ENCODE data around the gene FNTB.

Gene FNTB

GRCh38 chr14:64974563-64974962, 12.1 kb upstream of the FNTB start:
- no peak overlapping the region for H3K4me3 ChIP-seq (ENCODE audit: low read depth, low read length)
- DNase-seq (ENCODE audit: low read depth), result no peak
- no peak for TF ChIP-seq CTCF (IDR thresholded peaks at IDR 0.05; ENCODE audit: insufficient read depth, low read depth, low read length, missing control alignments)

GRCh38 chr14:64979336-64980074, 7.2 kb upstream of the FNTB start:
- no peak overlapping the region for H3K4me3 ChIP-seq (ENCODE audit: low read depth, low read length)
- no peak for TF ChIP-seq CTCF (IDR thresholded peaks at IDR 0.05; ENCODE audit: insufficient read depth, low read depth, low read length, missing control alignments)
- DNase-seq (ENCODE audit: low read depth), result no peak

- DNase-seq (ENCODE audit: low read depth), result peak; percentile 64
- peak; percentile 58 for TF ChIP-seq CTCF (IDR thresholded peaks at IDR 0.05; ENCODE audit: insufficient read depth, low read depth, low read length, missing control alignments)
- H3K4me3 ChIP-seq (ENCODE audit: low read depth, low read length), result no peak overlapping the region
Measured at GRCh38 chr14:64983439-64984310, 3.0 kb upstream of the FNTB start.

GRCh38 chr14:64987438-64987767, 708 bp downstream of the FNTB start:
- H3K4me3 ChIP-seq (ENCODE audit: low read depth, low read length), result peak overlapping the region; percentile 69
- no peak for DNase-seq (ENCODE audit: low read depth)
- TF ChIP-seq CTCF (IDR thresholded peaks at IDR 0.05; ENCODE audit: insufficient read depth, low read depth, low read length, missing control alignments), result no peak

- TF ChIP-seq CTCF (IDR thresholded peaks at IDR 0.05; ENCODE audit: insufficient read depth, low read depth, low read length, missing control alignments), result no peak
- DNase-seq (ENCODE audit: low read depth), result peak; percentile 47
- H3K4me3 ChIP-seq (ENCODE audit: low read depth, low read length), result no peak overlapping the region
Measured at GRCh38 chr14:64990296-64990695, 3.6 kb downstream of the FNTB start.

GRCh38 chr14:64990939-64991338, 4.2 kb downstream of the FNTB start:
- no peak for TF ChIP-seq CTCF (IDR thresholded peaks at IDR 0.05; ENCODE audit: insufficient read depth, low read depth, low read length, missing control alignments)
- DNase-seq (ENCODE audit: low read depth), result no peak
- no peak overlapping the region for H3K4me3 ChIP-seq (ENCODE audit: low read depth, low read length)
